ENCODE results near the gene FAM151A.

- TF ChIP-seq NFIC (IDR thresholded peaks at IDR 0.05) (no peak), REST (IDR thresholded peaks at IDR 0.05; ENCODE audit: low read depth) (no peak), TCF12 (IDR thresholded peaks at IDR 0.05; ENCODE audit: low read depth) (no peak), FOXM1 (IDR thresholded peaks at IDR 0.05; ENCODE audit: borderline replicate concordance, low read depth) (no peak), EGR1 (IDR thresholded peaks at IDR 0.05) (no peak)
These were observed 28.8 kb upstream of the FAM151A start for GRCh38 chr1:54652168-54652567.
